Adrenal gland (tissue), 5 donors: ENCODE measurements around the gene WDFY4.

ENCODE experiments used
- POLR2A ChIP-seq, 2 donors: fragments of 450-650 bp; IDR thresholded peaks; one replicate each; pipeline ENCODE4 v1.6.1; 2017; ENCODE audit warnings: antibody characterized with exemption in 2 of 2, mild to moderate bottlenecking in 2 of 2, moderate library complexity in 1 of 2
- TF ChIP-seq, protein P1 (sequence below), 6 experiments: fragments of 450-650 bp in 4 of 6; fragments of 200-600 bp in 2 of 6; sonication (generic) in 1 of 6; IDR thresholded peaks; 1 replicate in 5 of 6; 2 replicates in 1 of 6; pipeline versions ENCODE4 v1.5.1 to v1.8.0; 2016 to 2021; ENCODE audit warnings: antibody characterized with exemption in 6 of 6, mild to moderate bottlenecking in 2 of 6, moderate library complexity in 1 of 6
- donor health status: DM: no; HTN: no; CAD: no.

DNA sequence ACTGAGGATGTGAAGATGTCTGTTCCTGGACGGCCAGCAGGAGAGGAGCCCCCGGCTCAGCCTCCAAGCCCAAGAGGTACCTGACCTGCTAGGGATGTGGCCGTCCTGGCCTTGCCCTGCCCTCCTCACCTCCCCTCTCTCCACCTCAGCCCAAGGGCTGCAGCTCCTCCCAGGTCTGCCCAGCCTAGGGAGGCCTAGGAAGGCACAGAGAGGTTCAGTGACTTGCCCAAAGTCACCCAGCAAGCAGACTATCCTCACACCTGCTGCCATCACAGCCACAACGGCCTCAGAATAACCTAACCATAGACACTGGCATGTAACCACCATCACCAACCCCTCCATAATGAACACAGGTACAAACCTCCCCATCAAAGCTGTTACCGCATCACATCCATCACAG lies 293.6 kb downstream of the WDFY4 start:
- TF ChIP-seq, protein P1, sequence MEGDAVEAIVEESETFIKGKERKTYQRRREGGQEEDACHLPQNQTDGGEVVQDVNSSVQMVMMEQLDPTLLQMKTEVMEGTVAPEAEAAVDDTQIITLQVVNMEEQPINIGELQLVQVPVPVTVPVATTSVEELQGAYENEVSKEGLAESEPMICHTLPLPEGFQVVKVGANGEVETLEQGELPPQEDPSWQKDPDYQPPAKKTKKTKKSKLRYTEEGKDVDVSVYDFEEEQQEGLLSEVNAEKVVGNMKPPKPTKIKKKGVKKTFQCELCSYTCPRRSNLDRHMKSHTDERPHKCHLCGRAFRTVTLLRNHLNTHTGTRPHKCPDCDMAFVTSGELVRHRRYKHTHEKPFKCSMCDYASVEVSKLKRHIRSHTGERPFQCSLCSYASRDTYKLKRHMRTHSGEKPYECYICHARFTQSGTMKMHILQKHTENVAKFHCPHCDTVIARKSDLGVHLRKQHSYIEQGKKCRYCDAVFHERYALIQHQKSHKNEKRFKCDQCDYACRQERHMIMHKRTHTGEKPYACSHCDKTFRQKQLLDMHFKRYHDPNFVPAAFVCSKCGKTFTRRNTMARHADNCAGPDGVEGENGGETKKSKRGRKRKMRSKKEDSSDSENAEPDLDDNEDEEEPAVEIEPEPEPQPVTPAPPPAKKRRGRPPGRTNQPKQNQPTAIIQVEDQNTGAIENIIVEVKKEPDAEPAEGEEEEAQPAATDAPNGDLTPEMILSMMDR (IDR thresholded peaks at IDR 0.05): no peak
- TF ChIP-seq POLR2A (IDR thresholded peaks at IDR 0.05): no peak
